GM06990 (cell line): ENCODE data around the gene HMBS.

Source experiments
- DNase-seq: peaks from one replicate; pipeline ENCODE4 v3.0.0-alpha.2; 2011; ENCODE audit not compliant: insufficient read length; ENCODE audit errors: extremely low read depth
- H3K27me3 ChIP-seq: replicated peaks from 2 replicates; pipeline ENCODE4 v1.6.0; 2011; ENCODE audit warnings: low read length; ENCODE audit not compliant: control insufficient read depth, insufficient read depth
- H3K36me3 ChIP-seq: 2 replicates; pipeline ENCODE4 v1.5.1; 2011; ENCODE audit warnings: low read length; ENCODE audit not compliant: control insufficient read depth, insufficient read depth
- H3K4me3 ChIP-seq: replicated peaks from 2 replicates; pipeline ENCODE4 v1.5.1; 2011; ENCODE audit warnings: low read depth, mild to moderate bottlenecking, control low read depth, low read length
- CTCF ChIP-seq: IDR thresholded peaks from 2 replicates; pipeline ENCODE4 v1.5.1; 2011; ENCODE audit warnings: low read length, control low read depth, mild to moderate bottlenecking, inconsistent platforms; ENCODE audit not compliant: insufficient read depth, poor library complexity, severe bottlenecking

The HMBS gene

GRCh38 chr11:119109843-119110242 lies 25.2 kb downstream of the HMBS start:
- Histone ChIP-seq H3K27me3 (no peaks in the 10 kb centered on the region), H3K36me3 (peaks cover 27% of the 10 kb centered on the region), H3K4me3 (no peak overlapping the region)
- no peak for DNase-seq
- TF ChIP-seq CTCF: no peak

GRCh38 chr11:119110439-119110838 lies 25.8 kb downstream of the HMBS start:
- Histone ChIP-seq H3K4me3 (no peak overlapping the region), H3K27me3 (no peaks in the 10 kb centered on the region), H3K36me3 (peaks cover 27% of the 10 kb centered on the region)
- no peak for DNase-seq
- TF ChIP-seq CTCF: no peak

DNA sequence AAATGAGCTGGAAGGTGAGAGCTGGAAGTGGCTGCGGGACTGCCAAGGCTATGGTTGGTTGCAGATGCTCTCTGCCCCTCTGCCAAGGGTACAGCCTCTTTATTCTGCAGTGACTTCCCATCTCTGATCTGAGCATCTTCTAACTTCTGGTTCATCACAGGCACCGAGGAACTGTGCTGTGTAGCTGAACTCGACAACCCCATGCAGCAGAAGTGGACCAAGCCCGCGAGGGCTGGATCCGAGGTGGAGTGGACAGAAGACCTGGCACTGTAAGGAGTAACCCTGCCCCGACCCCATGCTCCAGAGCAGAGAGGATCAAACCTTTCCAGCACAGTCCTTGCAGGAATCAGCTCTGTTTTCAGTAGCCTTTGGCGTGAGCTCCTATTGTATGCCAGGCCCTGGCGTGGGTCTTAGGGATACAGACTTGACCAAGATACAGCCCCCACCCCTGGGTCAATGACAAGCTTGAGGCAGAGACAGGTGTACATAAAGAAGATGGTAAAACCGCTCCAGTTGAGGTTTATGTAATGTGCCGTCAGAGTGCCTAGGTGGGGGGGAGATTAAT lies 26.8 kb downstream of the HMBS start:
- peaks cover 32% of the 10 kb centered on the region for H3K36me3 ChIP-seq

GRCh38 chr11:119112314-119113020 lies 27.8 kb downstream of the HMBS start:
- Histone ChIP-seq H3K4me3 (no peak overlapping the region), H3K27me3 (no peaks in the 10 kb centered on the region), H3K36me3 (peaks cover 32% of the 10 kb centered on the region)
- no peak for DNase-seq
- TF ChIP-seq CTCF: no peak

More for the DNA sequence above, 26.8 kb downstream of the HMBS start:
- no peak for TF ChIP-seq CTCF
- Histone ChIP-seq H3K4me3 (no peak overlapping the region), H3K27me3 (no peaks in the 10 kb centered on the region)
- no peak for DNase-seq

- no peak for TF ChIP-seq CTCF
- no peak overlapping the region for H3K4me3 ChIP-seq
- H3K27me3 ChIP-seq: no peaks in the 10 kb centered on the region
- peaks cover 35% of the 10 kb centered on the region for H3K36me3 ChIP-seq
- no peak for DNase-seq
Measured at GRCh38 chr11:119113716-119114115, 29.0 kb downstream of the HMBS start.
